H1 (cell line): Measurements from ENCODE around the gene DNASE1. TPM values are rescaled to one million over a fixed set of nuclear protein-coding genes. Genes with fewer than 3 reads are reported as not detected.
A peak's percentile ranks its signal among the peaks of the same experiment; 100 is the strongest.

Source experiments
- CTCF ChIA-PET: fragments of 300-600 bp; sonication (Branson Sonifier 250); formaldehyde crosslinking; loops from one replicate; lab custom pipeline; 2021; ENCODE audit not compliant: partially characterized antibody; lab: Charles Lee
- POLR2A ChIA-PET: fragments of 300-600 bp; sonication (Branson Sonifier 250); formaldehyde crosslinking; loops from one replicate; lab custom pipeline; 2021; ENCODE audit warnings: inconsistent platforms; ENCODE audit not compliant: partially characterized antibody; lab: Charles Lee
- DNase-seq, 2 experiments: peaks; one replicate each; pipeline versions ENCODE4 v3.0.0 to v3.0.0-alpha.2; 2010 to 2022; ENCODE audit warnings: low spot score in 2 of 2, low read depth in 1 of 2, mixed read lengths in 1 of 2
- FAIRE-seq: peaks from 2 replicates; lab custom pipeline; 2011; peaks lifted over from hg19 to GRCh38; lab: Jason Lieb, UNC
- H2AFZ ChIP-seq: 2 replicates; pipeline ENCODE4 v1.8.1; 2012; ENCODE audit warnings: low read length, inconsistent platforms
- H2AK5ac ChIP-seq: 2 replicates; pipeline ENCODE4 v1.6.1; 2013; ENCODE audit warnings: low read depth, low read length
- H2BK120ac ChIP-seq: replicated peaks from 2 replicates; pipeline ENCODE3; 2013; ENCODE audit warnings: low read depth, low read length, inconsistent platforms
- H2BK12ac ChIP-seq: 2 replicates; pipeline ENCODE4 v1.6.1; 2013; ENCODE audit warnings: low read depth, low read length
- H2BK15ac ChIP-seq: 2 replicates; pipeline ENCODE4 v1.6.1; 2013; ENCODE audit warnings: low read length
- H2BK20ac ChIP-seq: 2 replicates; pipeline ENCODE4 v1.6.1; 2013; ENCODE audit warnings: low read length
- H2BK5ac ChIP-seq: 2 replicates; pipeline ENCODE4 v1.6.1; 2013; ENCODE audit warnings: low read depth, low read length
- H3K14ac ChIP-seq: 2 replicates; pipeline ENCODE4 v1.6.1; 2013; ENCODE audit warnings: inconsistent platforms; ENCODE audit not compliant: insufficient read length
- H3K18ac ChIP-seq: 2 replicates; pipeline ENCODE4 v1.6.1; 2013; ENCODE audit warnings: low read length; ENCODE audit errors: extremely low read depth
- H3K23ac ChIP-seq: 2 replicates; pipeline ENCODE4 v1.6.1; 2013; ENCODE audit warnings: inconsistent platforms; ENCODE audit not compliant: insufficient read length
- H3K23me2 ChIP-seq: 2 replicates; pipeline ENCODE4 v1.6.1; 2013; ENCODE audit warnings: low read depth, low read length
- H3K27ac ChIP-seq: 2 replicates; pipeline ENCODE4 v1.6.1; 2011; ENCODE audit warnings: low read depth, low read length, inconsistent platforms
- H3K27me3 ChIP-seq, 4 experiments: replicated peaks in 1 of 4; 1 replicate in 1 of 4; 2 replicates in 3 of 4; pipeline versions ENCODE4 v1.6.1 to v1.8.1; 2011 to 2013; ENCODE audit warnings: low read length in 3 of 4, mild to moderate bottlenecking in 3 of 4, inconsistent platforms in 2 of 4, mixed read lengths in 2 of 4, moderate library complexity in 1 of 4; ENCODE audit not compliant: control insufficient read depth in 3 of 4, insufficient read depth in 3 of 4; ENCODE audit errors: extremely low read depth in 1 of 4
- H3K36me3 ChIP-seq, 4 experiments: 2 replicates each; pipeline versions ENCODE4 v1.6.1 to v1.8.1; 2011 to 2013; ENCODE audit warnings: mild to moderate bottlenecking in 4 of 4, low read length in 3 of 4, moderate library complexity in 2 of 4, control low read depth in 1 of 4, inconsistent platforms in 1 of 4; ENCODE audit not compliant: insufficient read depth in 4 of 4, control insufficient read depth in 2 of 4
- H3K4ac ChIP-seq: replicated peaks from 2 replicates; pipeline ENCODE3; 2013; ENCODE audit warnings: low read length, low read depth, mixed read lengths, inconsistent platforms; ENCODE audit not compliant: insufficient read length
- H3K4me1 ChIP-seq, 4 experiments: replicated peaks in 1 of 4; 1 replicate in 1 of 4; 2 replicates in 3 of 4; pipeline versions ENCODE4 v1.6.1 to v1.8.1; 2011 to 2013; ENCODE audit warnings: low read length in 3 of 4, inconsistent platforms in 2 of 4, mixed read lengths in 1 of 4; ENCODE audit not compliant: insufficient read depth in 4 of 4, control insufficient read depth in 3 of 4
- H3K4me2 ChIP-seq, 2 experiments: 2 replicates each; pipeline versions ENCODE4 v1.6.1 to v1.8.1; 2011 to 2013; ENCODE audit warnings: low read depth in 2 of 2, low read length in 2 of 2, control low read depth in 1 of 2, inconsistent platforms in 1 of 2, mild to moderate bottlenecking in 1 of 2; ENCODE audit not compliant: insufficient read depth in 1 of 2
- H3K4me3 ChIP-seq, 4 experiments: fragments of 200-600, 300-600 bp in 1 of 4; sonication (generic), shearing (Covaris generic), sonication (Bioruptor Twin) in 1 of 4; 2 replicates each; pipeline versions ENCODE4 v1.5.1 to v1.8.1; 2011 to 2016; ENCODE audit warnings: low read length in 4 of 4, low read depth in 3 of 4, control low read depth in 2 of 4, inconsistent platforms in 2 of 4, mild to moderate bottlenecking in 2 of 4, mixed read lengths in 1 of 4, moderate library complexity in 1 of 4; ENCODE audit not compliant: insufficient read depth in 2 of 4; ENCODE audit errors: extremely low read depth in 1 of 4
- H3K56ac ChIP-seq: replicated peaks from 2 replicates; pipeline ENCODE3; 2013; ENCODE audit warnings: low read depth, mild to moderate bottlenecking, mixed read lengths, low read length, inconsistent platforms; ENCODE audit not compliant: insufficient read length
- H3K79me1 ChIP-seq: 2 replicates; pipeline ENCODE4 v1.6.1; 2013; ENCODE audit warnings: low read depth, low read length, control low read depth
- H3K79me2 ChIP-seq, 2 experiments: 2 replicates each; pipeline versions ENCODE4 v1.6.1 to v1.8.1; 2012 to 2013; ENCODE audit warnings: low read length in 2 of 2, mild to moderate bottlenecking in 2 of 2, inconsistent platforms in 1 of 2; ENCODE audit not compliant: insufficient read depth in 2 of 2, control insufficient read depth in 1 of 2
- H3K9ac ChIP-seq, 4 experiments: replicated peaks in 1 of 4; 1 replicate in 1 of 4; 2 replicates in 3 of 4; pipeline versions ENCODE4 v1.6.1 to v1.8.1; 2011 to 2013; ENCODE audit warnings: low read depth in 3 of 4, low read length in 3 of 4, control low read depth in 2 of 4, mild to moderate bottlenecking in 2 of 4, moderate library complexity in 2 of 4, inconsistent platforms in 1 of 4; ENCODE audit errors: extremely low read depth in 1 of 4
- H3K9me3 ChIP-seq, 2 experiments: 2 replicates each; pipeline versions ENCODE4 v1.6.1 to v1.8.1; 2012 to 2013; ENCODE audit warnings: mild to moderate bottlenecking in 2 of 2, moderate library complexity in 2 of 2, control low read depth in 1 of 2, inconsistent platforms in 1 of 2, low read depth in 1 of 2, low read length in 1 of 2, mixed read lengths in 1 of 2; ENCODE audit not compliant: insufficient read depth in 2 of 2
- H4K20me1 ChIP-seq, 2 experiments: replicated peaks in 1 of 2; 2 replicates each; pipeline versions ENCODE3 to v1.8.1; 2011 to 2013; ENCODE audit warnings: inconsistent platforms in 2 of 2, low read length in 2 of 2, mild to moderate bottlenecking in 1 of 2; ENCODE audit not compliant: insufficient read depth in 2 of 2, control insufficient read depth in 1 of 2
- H4K5ac ChIP-seq: 2 replicates; pipeline ENCODE4 v1.6.1; 2013; ENCODE audit warnings: low read length, low read depth, mixed read lengths, inconsistent platforms; ENCODE audit not compliant: insufficient read length
- H4K8ac ChIP-seq: 2 replicates; pipeline ENCODE4 v1.8.0; 2013; ENCODE audit warnings: mild to moderate bottlenecking, moderate library complexity, low read length, inconsistent platforms; ENCODE audit not compliant: insufficient read depth; ENCODE audit errors: extremely low read depth
- H4K91ac ChIP-seq: replicated peaks from 2 replicates; pipeline ENCODE3; 2013; ENCODE audit warnings: low read length, mixed read lengths, inconsistent platforms; ENCODE audit not compliant: insufficient read length
- CREB1 ChIP-seq: IDR thresholded peaks from 2 replicates; pipeline ENCODE4 v1.6.1; 2012; ENCODE audit warnings: inconsistent platforms
- GABPA ChIP-seq: IDR thresholded peaks from 2 replicates; pipeline ENCODE4 v1.6.1; 2011; ENCODE audit warnings: mild to moderate bottlenecking, low read length, moderate library complexity, borderline replicate concordance; ENCODE audit not compliant: insufficient read depth
- HDAC6 ChIP-seq: IDR thresholded peaks from one replicate; pipeline ENCODE4 v1.7.1; 2012; ENCODE audit warnings: low read depth, mild to moderate bottlenecking, inconsistent platforms, low read length, moderate library complexity
- JUND ChIP-seq: IDR thresholded peaks from 2 replicates; pipeline ENCODE4 v1.6.1; 2011; ENCODE audit warnings: mild to moderate bottlenecking, improper control_type of control experiment, low read length
- RAD21 ChIP-seq, 2 experiments: IDR thresholded peaks in 1 of 2; conservative IDR thresholded peaks in 1 of 2; 2 replicates each; pipeline ENCODE4 v1.6.1; 2011; ENCODE audit warnings: low read depth in 2 of 2, low read length in 2 of 2, improper control_type of control experiment in 1 of 2, inconsistent platforms in 1 of 2, mild to moderate bottlenecking in 1 of 2, moderate library complexity in 1 of 2
- SP1 ChIP-seq: IDR thresholded peaks from 2 replicates; pipeline ENCODE4 v1.6.1; 2011; ENCODE audit warnings: low read depth, low read length
- YY1 ChIP-seq: IDR thresholded peaks from 2 replicates; pipeline ENCODE4 v1.6.1; 2011; ENCODE audit warnings: low read depth, mild to moderate bottlenecking, low read length
- WGBS, 2 experiments: shearing (Covaris generic) in 1 of 2; methylation state at CpG; one replicate each; pipeline versions ENCODE4 v1.1.6 to v1.1.7; 2013 to 2015; ENCODE audit warnings: low lambda C conversion rate in 2 of 2, mixed read lengths in 2 of 2, inconsistent platforms in 1 of 2, low coverage in 1 of 2, missing lambda C conversion rate in 1 of 2; ENCODE audit not compliant: insufficient replicate concordance in 2 of 2, insufficient coverage in 1 of 2, insufficient read length in 1 of 2; ENCODE audit errors: extremely low coverage in 1 of 2, missing lambda C conversion rate in 1 of 2; 5-methylcytosine and 5-hydroxymethylcytosine counted together
- polyA plus RNA-seq, 7 experiments: library from polyadenylated mRNA; depleted of rRNA in 3 of 7; stranded (reverse) in 5 of 7; unstranded in 2 of 7; fragments of >200 nt in 5 of 7; fragments of 200-250 nt in 2 of 7; gene quantifications; 1 replicate in 5 of 7; 2 replicates in 1 of 7; 4 replicates in 1 of 7; pipeline versions ENCODE4 v1.2.1 to v1.2.3, GENCODE V29; 2011 to 2013; ENCODE audit warnings: missing spikeins in 2 of 7, mixed read lengths in 2 of 7
- total RNA-seq: library from RNA; stranded (reverse); fragmentation: NEBNext Ultra II Directional; extraction: Animal tissue kit (Norgen Biotek cat#: 25700); gene quantifications from 2 replicates; pipeline ENCODE4 v1.2.1, GENCODE V29; 2021
- TF ChIP-seq, protein P1 (sequence below): IDR thresholded peaks from 2 replicates; pipeline ENCODE4 v1.6.1; 2012; ENCODE audit warnings: inconsistent platforms
- TF ChIP-seq, protein P2 (sequence below): IDR thresholded peaks from 2 replicates; pipeline ENCODE4 v1.6.1; 2012; ENCODE audit warnings: low read length, inconsistent platforms
- TF ChIP-seq, protein P3 (sequence below): IDR thresholded peaks from 2 replicates; pipeline ENCODE4 v1.6.1; 2012; ENCODE audit warnings: inconsistent platforms

DNASE1 gene
- total and polyA plus RNA-seq, 2 of the 8 experiments (the other 6 are each of a cell fraction or from before 2014, with no cell fraction given), result 11.5 to 16.7 TPM

DNA sequence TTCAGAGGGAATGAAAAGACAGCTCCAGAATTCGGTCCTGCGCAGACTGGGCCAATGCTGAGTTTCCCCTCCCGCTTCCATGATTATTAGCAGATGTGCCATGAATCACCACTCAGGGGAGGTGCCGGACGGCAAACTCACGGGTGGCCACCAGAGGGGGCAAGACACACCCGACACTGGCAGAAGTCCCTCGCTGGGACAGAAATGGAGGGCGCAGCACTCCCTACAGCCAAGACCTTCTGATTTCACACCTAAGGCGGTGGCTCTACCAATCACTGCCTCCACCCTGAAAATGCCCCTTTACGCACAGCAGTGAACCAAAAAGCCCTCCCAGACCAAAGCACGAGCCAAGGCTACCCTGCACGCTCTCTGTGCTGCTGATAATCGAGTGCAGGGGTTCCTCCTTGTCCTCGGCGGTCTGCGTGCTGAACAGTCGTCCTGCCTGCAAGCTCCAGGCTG is 36.0 kb downstream of the DNASE1 start:
- no peak overlapping the region for H3K27ac ChIP-seq
- TF ChIP-seq, protein P1, sequence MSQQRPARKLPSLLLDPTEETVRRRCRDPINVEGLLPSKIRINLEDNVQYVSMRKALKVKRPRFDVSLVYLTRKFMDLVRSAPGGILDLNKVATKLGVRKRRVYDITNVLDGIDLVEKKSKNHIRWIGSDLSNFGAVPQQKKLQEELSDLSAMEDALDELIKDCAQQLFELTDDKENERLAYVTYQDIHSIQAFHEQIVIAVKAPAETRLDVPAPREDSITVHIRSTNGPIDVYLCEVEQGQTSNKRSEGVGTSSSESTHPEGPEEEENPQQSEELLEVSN, result peak; percentile 57; the same call in 1 of the 2 replicates
- TF ChIP-seq GABPA, result peak; percentile 28; the same call in 1 of the 2 replicates
- peak; percentile 82 to 83 for TF ChIP-seq RAD21 (IDR thresholded peaks at IDR 0.05 in 1 of 2, conservative IDR thresholded peaks at IDR 0.05 in 1 of 2; ENCODE audit: low read depth in 2 of 2, low read length in 2 of 2)
- 0 out of 2 replicates have a peak, but pooled peaks have one; percentile 38 for TF ChIP-seq JUND
- TF ChIP-seq HDAC6, result no peak
- TF ChIP-seq CREB1, result 0 out of 2 replicates have a peak, but pooled peaks have one; percentile 27
- TF ChIP-seq, protein P2, sequence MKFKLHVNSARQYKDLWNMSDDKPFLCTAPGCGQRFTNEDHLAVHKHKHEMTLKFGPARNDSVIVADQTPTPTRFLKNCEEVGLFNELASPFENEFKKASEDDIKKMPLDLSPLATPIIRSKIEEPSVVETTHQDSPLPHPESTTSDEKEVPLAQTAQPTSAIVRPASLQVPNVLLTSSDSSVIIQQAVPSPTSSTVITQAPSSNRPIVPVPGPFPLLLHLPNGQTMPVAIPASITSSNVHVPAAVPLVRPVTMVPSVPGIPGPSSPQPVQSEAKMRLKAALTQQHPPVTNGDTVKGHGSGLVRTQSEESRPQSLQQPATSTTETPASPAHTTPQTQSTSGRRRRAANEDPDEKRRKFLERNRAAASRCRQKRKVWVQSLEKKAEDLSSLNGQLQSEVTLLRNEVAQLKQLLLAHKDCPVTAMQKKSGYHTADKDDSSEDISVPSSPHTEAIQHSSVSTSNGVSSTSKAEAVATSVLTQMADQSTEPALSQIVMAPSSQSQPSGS, result 0 out of 2 replicates have a peak, but pooled peaks have one; percentile 45
- TF ChIP-seq, protein P3, sequence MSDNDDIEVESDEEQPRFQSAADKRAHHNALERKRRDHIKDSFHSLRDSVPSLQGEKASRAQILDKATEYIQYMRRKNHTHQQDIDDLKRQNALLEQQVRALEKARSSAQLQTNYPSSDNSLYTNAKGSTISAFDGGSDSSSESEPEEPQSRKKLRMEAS, result peak; percentile 51; the same call in 1 of the 2 replicates
- peak; percentile 69; the same call in 1 of the 2 replicates for TF ChIP-seq YY1
- no peak for TF ChIP-seq SP1

More for the DNA sequence above, 36.0 kb downstream of the DNASE1 start:
- no peak overlapping the region for H2AK5ac ChIP-seq
- H2BK12ac ChIP-seq, result no peak overlapping the region
- H4K91ac ChIP-seq, result no peak overlapping the region
- H3K9me3 ChIP-seq, result no peaks in the 10 kb centered on the region
- no peak overlapping the region for H3K18ac ChIP-seq
- no peak overlapping the region for H3K4me2 ChIP-seq
- no peak overlapping the region for H2BK120ac ChIP-seq
- no peaks in the 10 kb centered on the region for H3K23me2 ChIP-seq
- H3K14ac ChIP-seq, result no peak overlapping the region
- peaks cover 9 to 11% of the 10 kb centered on the region in 2 experiments for H4K20me1 ChIP-seq
- H3K4me1 ChIP-seq, result no peaks in the 10 kb centered on the region
- no peak overlapping the region for H3K9ac ChIP-seq
- H3K79me1 ChIP-seq, result peaks cover 2% of the 10 kb centered on the region; the same call in 1 of the 2 replicates
- no peak overlapping the region for H2AFZ ChIP-seq
- ChIA-PET POLR2A (interaction anchor here (1.2 to 2.0 kb wide), 2 partner anchors 14 to 27 kb away, joined by 3 to 5 read pairs; partner anchors contain the start of gene TRAP1), CTCF (interaction anchor here (0.8 to 3.1 kb wide), 20 partner anchors 9 to 143 kb away, joined by 3 to 28 read pairs (median 4); no protein-coding TSS in a partner anchor)
- no peak overlapping the region for H3K23ac ChIP-seq
- H3K56ac ChIP-seq, result no peak overlapping the region
- peak overlapping the region; percentile 60; the same call in 1 of the 2 replicates for H2BK5ac ChIP-seq
- H2BK15ac ChIP-seq, result no peak overlapping the region
- H2BK20ac ChIP-seq, result no peak overlapping the region
- H3K4me3 ChIP-seq, result no peak overlapping the region
- peaks cover 18 to 39% (median 28%) of the 10 kb centered on the region in 4 experiments for H3K36me3 ChIP-seq
- FAIRE-seq, result no peak
- DNase-seq, result peak; percentile 78 to 95
- WGBS, 2 experiments, result 71% methylated on average over 18 of the region's 18 CpGs; no CpG with 5 or more reads in 1 of the 2 experiments
- H4K8ac ChIP-seq, result no peak overlapping the region
- peaks cover 0 to 18% of the 10 kb centered on the region in 2 experiments; a peak in 3 of 4 replicates for H3K79me2 ChIP-seq
- H4K5ac ChIP-seq, result no peak overlapping the region
- H3K27me3 ChIP-seq, result no peaks in the 10 kb centered on the region
- no peak overlapping the region for H3K4ac ChIP-seq
